ENCODE results near the gene MRS2.
A peak's percentile ranks its signal among the peaks of the same experiment; 100 is the strongest.

The MRS2 gene

DNA sequence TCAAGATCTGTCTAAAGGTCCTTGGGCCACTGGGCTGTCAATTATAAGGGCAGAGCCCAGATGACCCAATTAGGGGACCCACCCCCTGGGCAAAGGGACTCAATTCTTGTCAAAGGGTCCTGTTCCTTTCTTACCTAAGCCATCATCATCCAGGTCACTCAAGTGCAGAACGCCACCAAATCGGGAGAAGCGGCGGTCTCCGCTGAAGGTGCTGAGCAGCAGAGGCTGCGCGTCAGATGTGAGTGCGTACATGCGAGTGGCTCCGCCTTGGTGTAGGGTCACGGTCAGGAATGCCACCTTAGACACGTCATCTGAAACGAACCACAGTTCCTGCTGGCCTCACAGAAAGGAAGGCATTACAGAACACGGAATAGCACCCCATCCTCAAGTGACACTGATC, 34.2 kb downstream of the MRS2 start:
- Histone ChIP-seq H3K9ac (ENCODE audit: low read length) (no peak overlapping the region), H2AFZ (ENCODE audit: low read length) (no peak overlapping the region), H4K20me1 (ENCODE audit: insufficient read depth, low read length) (no peaks in the 10 kb centered on the region), H3K4me1 (ENCODE audit: low read length) (peaks cover 20% of the 10 kb centered on the region), H3K27me3 (replicated peaks; ENCODE audit: insufficient read depth, low read length) (no peaks in the 10 kb centered on the region), H3K4me3 (ENCODE audit: low read length) (no peak overlapping the region), H3K9me3 (replicated peaks; ENCODE audit: insufficient read depth, low read length) (no peaks in the 10 kb centered on the region), H3K9me2 (replicated peaks; ENCODE audit: insufficient read depth, low read length) (no peaks in the 10 kb centered on the region), H3K4me2 (ENCODE audit: low read depth, low read length) (no peak overlapping the region), H3K79me2 (ENCODE audit: low read length) (no peaks in the 10 kb centered on the region), H3K36me3 (replicated peaks; ENCODE audit: insufficient read depth, low read length) (no peaks in the 10 kb centered on the region), H3K27ac (ENCODE audit: low read length) (no peak overlapping the region), H3F3A (ENCODE audit: insufficient read depth, low read length) (peaks cover 8% of the 10 kb centered on the region; the same call in 1 of the 2 replicates)
- DNase-seq, result no peak
- TF ChIP-seq EZH2 (optimal IDR thresholded peaks at IDR 0.05; ENCODE audit: low read depth, low read length) (no peak), CTCF (IDR thresholded peaks at IDR 0.05; ENCODE audit: low read length) (no peak), EZH2phosphoT487 (IDR thresholded peaks at IDR 0.05; ENCODE audit: low read length) (no peak)

DNA sequence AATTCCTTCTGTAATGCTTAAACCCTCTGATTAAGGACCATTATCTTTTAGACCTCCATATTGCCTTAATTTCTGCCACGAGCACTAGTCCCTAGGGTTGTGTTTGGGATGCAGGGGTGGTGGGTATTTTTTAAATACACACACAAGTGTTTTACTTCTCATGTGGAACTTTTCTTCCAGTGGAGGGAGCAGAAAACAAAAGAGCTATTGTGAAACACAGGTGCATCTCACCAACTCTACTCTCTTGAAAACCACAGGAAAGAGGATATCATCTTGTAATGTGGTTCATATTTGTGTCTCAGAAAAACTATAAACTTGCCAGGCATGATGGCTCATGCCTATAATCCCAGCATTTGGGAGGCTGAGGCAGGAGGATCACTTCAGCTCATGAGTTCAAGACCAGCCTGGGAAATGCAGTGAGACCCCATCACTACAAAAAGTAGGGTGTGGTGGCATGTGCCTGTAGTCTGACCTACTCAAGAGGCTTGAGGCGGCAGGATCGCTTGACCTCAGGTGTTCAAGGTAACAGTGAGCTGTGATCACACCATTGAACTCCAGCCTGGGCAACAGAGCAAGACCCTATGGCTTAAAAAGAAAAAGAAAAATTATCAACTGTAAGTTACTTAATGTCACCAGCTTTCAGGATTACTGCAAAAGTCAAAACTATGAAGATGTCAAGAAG, 37.3 kb downstream of the MRS2 start:
- peak overlapping the region; percentile 62 for H3K4me2 ChIP-seq (ENCODE audit: low read depth, low read length)
- TF ChIP-seq EZH2 (optimal IDR thresholded peaks at IDR 0.05; ENCODE audit: low read depth, low read length) (no peak), EZH2phosphoT487 (IDR thresholded peaks at IDR 0.05; ENCODE audit: low read length) (no peak), CTCF (IDR thresholded peaks at IDR 0.05; ENCODE audit: low read length) (peak; percentile 14)
- H3K9me2 ChIP-seq (replicated peaks; ENCODE audit: insufficient read depth, low read length), result no peaks in the 10 kb centered on the region
- H3K9me3 ChIP-seq (replicated peaks; ENCODE audit: insufficient read depth, low read length), result no peaks in the 10 kb centered on the region
- peak; percentile 74 for DNase-seq
- no peaks in the 10 kb centered on the region for H3K27me3 ChIP-seq (replicated peaks; ENCODE audit: insufficient read depth, low read length)
- peak overlapping the region; percentile 48; the same call in 1 of the 2 replicates for H3K27ac ChIP-seq (ENCODE audit: low read length)
- H3K4me3 ChIP-seq (ENCODE audit: low read length), result no peak overlapping the region
- peaks cover 20% of the 10 kb centered on the region for H3K4me1 ChIP-seq (ENCODE audit: low read length)
- peak overlapping the region; percentile 44; the same call in 1 of the 2 replicates for H2AFZ ChIP-seq (ENCODE audit: low read length)
- no peaks in the 10 kb centered on the region for H4K20me1 ChIP-seq (ENCODE audit: insufficient read depth, low read length)
- H3K79me2 ChIP-seq (ENCODE audit: low read length), result no peaks in the 10 kb centered on the region
- H3F3A ChIP-seq (ENCODE audit: insufficient read depth, low read length), result peaks cover 8% of the 10 kb centered on the region; the same call in 1 of the 2 replicates
- no peak overlapping the region for H3K9ac ChIP-seq (ENCODE audit: low read length)
- H3K36me3 ChIP-seq (replicated peaks; ENCODE audit: insufficient read depth, low read length), result no peaks in the 10 kb centered on the region

DNA sequence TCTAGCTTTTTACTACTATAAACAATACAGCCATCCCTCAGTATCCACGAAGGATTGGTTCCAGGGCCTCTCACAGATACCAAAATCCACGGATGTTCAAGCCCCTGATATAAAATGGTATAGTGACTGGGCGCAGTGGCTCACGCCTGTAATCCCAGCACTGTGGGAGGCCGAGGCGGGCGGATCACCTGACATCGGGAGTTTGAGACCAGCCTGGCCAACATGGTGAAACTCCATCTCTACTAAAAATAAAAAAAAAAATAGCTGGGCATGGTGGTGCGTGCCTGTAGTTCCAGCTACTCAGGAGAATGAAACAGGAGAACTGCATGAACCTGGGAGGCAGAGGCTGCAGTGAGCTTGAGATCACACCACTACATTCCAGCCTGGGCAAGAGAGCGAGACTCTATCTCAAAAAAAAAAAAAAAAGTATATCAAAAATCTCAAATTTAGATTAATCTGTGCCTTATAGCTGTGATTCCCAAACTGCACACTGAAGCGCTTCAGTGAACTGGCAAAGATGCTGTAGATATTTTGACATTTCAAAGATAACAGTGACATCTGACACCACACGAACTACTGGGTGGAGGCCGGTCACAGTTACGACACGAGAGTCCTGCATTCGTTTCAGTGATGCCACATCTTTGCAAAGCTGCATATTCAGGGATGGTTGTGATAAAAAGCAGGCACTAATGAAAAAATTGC, 38.3 kb downstream of the MRS2 start:
- H3K4me3 ChIP-seq (ENCODE audit: low read length), result no peak overlapping the region
- H3K9ac ChIP-seq (ENCODE audit: low read length), result no peak overlapping the region
- H3F3A ChIP-seq (ENCODE audit: insufficient read depth, low read length), result peaks cover 8% of the 10 kb centered on the region; the same call in 1 of the 2 replicates
- no peaks in the 10 kb centered on the region for H3K27me3 ChIP-seq (replicated peaks; ENCODE audit: insufficient read depth, low read length)
- H3K36me3 ChIP-seq (replicated peaks; ENCODE audit: insufficient read depth, low read length), result no peaks in the 10 kb centered on the region
- H3K4me1 ChIP-seq (ENCODE audit: low read length), result peaks cover 19% of the 10 kb centered on the region
- H3K79me2 ChIP-seq (ENCODE audit: low read length), result no peaks in the 10 kb centered on the region
- H3K9me2 ChIP-seq (replicated peaks; ENCODE audit: insufficient read depth, low read length), result no peaks in the 10 kb centered on the region
- no peak overlapping the region for H2AFZ ChIP-seq (ENCODE audit: low read length)
- no peak for DNase-seq
- no peak overlapping the region for H3K4me2 ChIP-seq (ENCODE audit: low read depth, low read length)
- no peak overlapping the region for H3K27ac ChIP-seq (ENCODE audit: low read length)
- TF ChIP-seq EZH2phosphoT487 (IDR thresholded peaks at IDR 0.05; ENCODE audit: low read length) (no peak), CTCF (IDR thresholded peaks at IDR 0.05; ENCODE audit: low read length) (no peak), EZH2 (optimal IDR thresholded peaks at IDR 0.05; ENCODE audit: low read depth, low read length) (no peak)
- no peaks in the 10 kb centered on the region for H4K20me1 ChIP-seq (ENCODE audit: insufficient read depth, low read length)
- no peaks in the 10 kb centered on the region for H3K9me3 ChIP-seq (replicated peaks; ENCODE audit: insufficient read depth, low read length)
